Measurements from ENCODE around the gene BNC2.

GRCh38 chr9:16369427-16369826, 501.0 kb downstream of the BNC2 start:
- TF ChIP-seq CTCF (conservative IDR thresholded peaks at IDR 0.05; ENCODE audit: low read depth, low read length), result no peak
- TF ChIP-seq EZH2phosphoT487 (IDR thresholded peaks at IDR 0.05; ENCODE audit: borderline replicate concordance, low read length), result no peak
